ENCODE measurements around the gene SUPT5H. TPM values are rescaled to one million over a fixed set of nuclear protein-coding genes. Genes with fewer than 3 reads are reported as not detected.

Gene SUPT5H
- total RNA-seq, 3 donors from 2014 or later = 101 to 122 (median 102) TPM

DNA sequence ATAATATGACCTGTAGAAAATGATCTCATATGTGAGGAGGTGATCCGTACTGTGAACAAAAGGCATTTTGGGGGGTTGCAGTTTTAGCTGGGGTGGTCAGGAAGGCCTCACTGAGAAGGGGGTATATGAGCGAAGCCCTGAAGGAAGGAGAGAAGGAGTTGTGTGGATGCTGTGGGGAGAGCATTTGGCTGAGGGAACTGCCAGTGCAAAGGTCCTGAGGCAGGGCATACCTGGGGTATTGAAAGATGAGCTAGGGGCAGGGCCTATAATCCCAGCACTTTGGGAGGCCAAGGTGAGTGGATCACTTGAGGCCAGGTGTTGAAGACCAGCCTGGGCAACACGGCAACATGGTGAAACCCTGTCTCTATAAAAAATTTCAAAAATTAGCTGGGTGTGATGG, 72.0 kb downstream of the SUPT5H start:
- H3K36me3 ChIP-seq (ENCODE audit: low read depth) = no peaks in the 10 kb centered on the region
- peaks cover 11% of the 10 kb centered on the region for H3K4me1 ChIP-seq (ENCODE audit: low read depth)
- intact Hi-C loops (cut with DNase I, micrococcal nuclease) = no loop called here
- no peak for ATAC-seq
- no peak overlapping the region for H3K4me3 ChIP-seq
- no peak for DNase-seq
- no peaks in the 10 kb centered on the region for H3K9me3 ChIP-seq
- TF ChIP-seq, protein P1, sequence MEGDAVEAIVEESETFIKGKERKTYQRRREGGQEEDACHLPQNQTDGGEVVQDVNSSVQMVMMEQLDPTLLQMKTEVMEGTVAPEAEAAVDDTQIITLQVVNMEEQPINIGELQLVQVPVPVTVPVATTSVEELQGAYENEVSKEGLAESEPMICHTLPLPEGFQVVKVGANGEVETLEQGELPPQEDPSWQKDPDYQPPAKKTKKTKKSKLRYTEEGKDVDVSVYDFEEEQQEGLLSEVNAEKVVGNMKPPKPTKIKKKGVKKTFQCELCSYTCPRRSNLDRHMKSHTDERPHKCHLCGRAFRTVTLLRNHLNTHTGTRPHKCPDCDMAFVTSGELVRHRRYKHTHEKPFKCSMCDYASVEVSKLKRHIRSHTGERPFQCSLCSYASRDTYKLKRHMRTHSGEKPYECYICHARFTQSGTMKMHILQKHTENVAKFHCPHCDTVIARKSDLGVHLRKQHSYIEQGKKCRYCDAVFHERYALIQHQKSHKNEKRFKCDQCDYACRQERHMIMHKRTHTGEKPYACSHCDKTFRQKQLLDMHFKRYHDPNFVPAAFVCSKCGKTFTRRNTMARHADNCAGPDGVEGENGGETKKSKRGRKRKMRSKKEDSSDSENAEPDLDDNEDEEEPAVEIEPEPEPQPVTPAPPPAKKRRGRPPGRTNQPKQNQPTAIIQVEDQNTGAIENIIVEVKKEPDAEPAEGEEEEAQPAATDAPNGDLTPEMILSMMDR (IDR thresholded peaks at IDR 0.05) = no peak

DNA sequence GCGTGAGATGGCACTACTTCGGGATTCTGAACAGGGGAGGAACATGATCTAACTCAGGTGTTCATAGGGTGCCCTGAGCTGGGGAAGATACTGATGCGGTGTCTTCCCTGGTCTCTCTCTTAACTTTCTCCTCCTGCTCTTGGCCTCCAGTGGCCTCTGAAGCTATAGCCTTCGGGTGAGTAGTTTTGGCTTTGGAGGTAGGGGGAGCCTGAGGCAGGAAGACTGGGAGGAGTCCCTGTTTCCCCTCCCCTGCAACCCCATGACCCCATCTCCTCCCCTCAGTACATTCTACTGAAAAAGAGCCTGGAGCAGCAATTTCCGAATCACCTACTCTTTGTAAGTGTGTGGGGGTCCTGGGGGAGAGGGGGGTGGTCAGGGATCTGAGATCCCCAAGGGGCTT, 73.1 kb downstream of the SUPT5H start:
- DNase-seq = no peak
- ATAC-seq = no peak
- H3K4me1 ChIP-seq (ENCODE audit: low read depth) = peaks cover 11% of the 10 kb centered on the region
- intact Hi-C loops (cut with DNase I, micrococcal nuclease) = no loop called here
- no peaks in the 10 kb centered on the region for H3K9me3 ChIP-seq
- H3K36me3 ChIP-seq (ENCODE audit: low read depth) = no peaks in the 10 kb centered on the region
- H3K4me3 ChIP-seq = no peak overlapping the region
- TF ChIP-seq, protein P1 (IDR thresholded peaks at IDR 0.05) = no peak

DNA sequence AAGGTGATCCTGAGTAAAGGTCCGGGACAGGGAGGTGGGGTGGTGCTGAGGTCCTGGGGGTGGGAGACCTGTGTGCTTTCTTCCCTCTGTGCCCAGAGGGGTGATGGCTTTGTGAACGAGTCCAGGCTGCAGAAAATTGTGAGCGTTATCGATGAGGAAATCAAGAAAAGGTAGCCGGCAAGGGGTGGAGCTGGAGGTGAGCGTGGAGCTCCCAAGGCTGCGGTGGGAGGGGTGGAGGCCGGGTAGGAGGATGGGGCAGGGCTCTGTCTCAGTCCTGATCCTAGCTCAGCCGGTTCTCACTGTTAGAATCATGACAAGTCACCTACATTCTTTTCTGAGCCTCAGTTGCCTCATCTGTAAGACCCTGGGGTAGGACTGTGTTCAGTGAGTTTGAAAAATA, 73.6 kb downstream of the SUPT5H start:
- TF ChIP-seq, protein P1 (IDR thresholded peaks at IDR 0.05) = no peak
- H3K4me3 ChIP-seq = no peak overlapping the region

DNA sequence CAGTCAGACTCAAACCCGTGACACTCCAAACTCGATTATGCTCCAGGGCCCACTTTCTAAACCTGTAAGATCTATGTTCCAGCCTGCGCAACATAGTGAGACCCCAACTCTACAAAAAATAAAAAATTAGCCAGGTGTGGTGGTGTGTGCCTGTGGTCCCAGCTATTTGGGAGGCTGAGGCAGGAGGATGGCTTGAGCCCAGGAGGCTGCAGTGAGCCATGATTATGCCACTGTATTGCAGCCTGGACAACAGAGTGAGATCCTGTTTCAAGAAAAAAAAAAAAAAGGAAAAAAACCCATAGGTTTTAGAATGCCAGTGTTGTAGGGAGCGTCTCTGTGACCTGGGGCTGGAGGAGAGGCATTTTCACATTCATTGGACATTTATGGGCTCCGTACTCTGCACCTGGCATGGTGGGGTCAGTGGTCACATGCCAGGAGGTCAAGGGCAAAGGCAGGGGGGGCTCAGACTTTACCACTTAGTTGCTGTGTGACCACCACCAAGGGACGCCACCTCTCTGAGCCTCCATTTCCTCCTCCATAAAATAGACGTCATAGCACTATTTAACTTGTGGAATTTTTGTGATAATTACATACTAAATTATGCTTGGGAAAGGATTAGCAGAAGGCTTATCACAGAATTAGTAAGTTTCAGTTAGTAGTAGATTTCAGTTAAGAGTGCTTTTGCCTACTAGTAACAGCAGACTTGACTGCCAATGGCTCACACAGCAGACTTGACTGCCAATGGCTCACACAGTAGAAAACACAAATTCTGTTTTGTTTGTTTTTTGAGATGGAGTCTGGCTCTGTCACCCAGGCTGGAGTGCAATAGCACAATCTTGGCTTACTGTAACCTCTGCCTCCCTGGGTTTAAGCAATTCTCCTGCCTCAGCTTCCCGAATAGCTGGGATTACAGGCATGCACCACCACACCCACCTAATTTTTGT, 75.4 kb downstream of the SUPT5H start:
- ATAC-seq (no peak), DNase-seq (no peak)
- Histone ChIP-seq H3K36me3 (ENCODE audit: low read depth) (no peaks in the 10 kb centered on the region), H3K4me3 (no peak overlapping the region), H3K4me1 (ENCODE audit: low read depth) (peaks cover 4% of the 10 kb centered on the region), H3K9me3 (no peaks in the 10 kb centered on the region)
- intact Hi-C loops (cut with DNase I, micrococcal nuclease) = no loop called here
- TF ChIP-seq, protein P1 (IDR thresholded peaks at IDR 0.05) = no peak

More for the DNA sequence above, 73.6 kb downstream of the SUPT5H start:
- no peak for ATAC-seq
- Histone ChIP-seq H3K9me3 (no peaks in the 10 kb centered on the region), H3K36me3 (ENCODE audit: low read depth) (no peaks in the 10 kb centered on the region), H3K4me1 (ENCODE audit: low read depth) (peaks cover 11% of the 10 kb centered on the region)
- no peak for DNase-seq
- intact Hi-C loops (cut with DNase I, micrococcal nuclease) = no loop called here

DNA sequence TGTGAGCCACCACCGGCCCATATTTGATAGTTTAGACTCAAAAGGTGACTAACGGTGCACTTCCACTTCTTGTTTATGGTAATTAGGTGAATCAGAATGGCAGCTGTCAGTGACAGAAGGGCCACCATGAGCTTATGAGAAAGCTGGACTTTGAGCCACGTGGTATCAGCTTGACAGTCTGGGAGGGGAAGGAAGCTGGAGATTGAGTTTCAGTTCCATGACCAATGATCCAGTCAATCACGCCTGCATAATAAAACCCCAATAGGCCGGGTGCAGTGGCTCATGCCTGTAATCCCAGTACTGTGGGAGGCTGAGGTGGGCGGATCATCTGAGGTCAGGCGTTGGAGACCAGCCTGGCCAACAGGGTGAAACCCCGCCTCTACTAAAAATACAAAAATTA, 79.1 kb downstream of the SUPT5H start:
- peak; percentile 84 for ATAC-seq
- TF ChIP-seq, protein P1 (IDR thresholded peaks at IDR 0.05) = no peak
- H3K4me3 ChIP-seq = no peak overlapping the region
- intact Hi-C loops (cut with DNase I, micrococcal nuclease) = no loop called here
- peak in 1 of 3 donors; percentile 48 for DNase-seq
- H3K9me3 ChIP-seq = no peaks in the 10 kb centered on the region
- H3K4me1 ChIP-seq (ENCODE audit: low read depth) = peaks cover 3% of the 10 kb centered on the region
- H3K36me3 ChIP-seq (ENCODE audit: low read depth) = no peaks in the 10 kb centered on the region
